Amniotic stem cell (primary cell): ENCODE measurements around the gene SPOCK1.
A peak's percentile ranks its signal among the peaks of the same experiment; 100 is the strongest.

Source experiments
- DNase-seq: peaks from one replicate; lab custom pipeline; 2025; lab: John Stamatoyannopoulos, UW

The SPOCK1 gene

GRCh38 chr5:137492331-137492730 is 6.8 kb downstream of the SPOCK1 start:
- DNase-seq = no peak

- no peak for DNase-seq
These were observed 8.0 kb downstream of the SPOCK1 start for GRCh38 chr5:137491121-137491520.

DNA sequence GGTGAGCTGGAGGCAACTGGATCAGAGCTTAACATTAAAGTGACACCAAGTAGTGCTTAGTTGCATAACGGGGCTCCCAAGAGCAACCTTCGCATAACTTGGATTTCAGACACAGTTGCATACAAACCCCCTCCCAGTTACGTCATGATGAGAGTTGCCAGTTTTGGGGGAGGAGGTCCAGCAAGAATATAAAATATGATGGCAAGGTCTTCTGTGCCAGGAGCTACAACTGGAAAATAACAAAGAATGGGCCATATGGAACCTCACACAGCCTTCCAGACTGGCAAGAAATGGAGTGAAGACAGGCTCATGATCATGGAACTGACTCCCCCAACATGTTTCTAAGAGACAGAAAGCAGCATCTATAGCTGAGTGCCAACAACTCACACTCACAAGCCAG is 8.5 kb downstream of the SPOCK1 start:
- no peak for DNase-seq

DNA sequence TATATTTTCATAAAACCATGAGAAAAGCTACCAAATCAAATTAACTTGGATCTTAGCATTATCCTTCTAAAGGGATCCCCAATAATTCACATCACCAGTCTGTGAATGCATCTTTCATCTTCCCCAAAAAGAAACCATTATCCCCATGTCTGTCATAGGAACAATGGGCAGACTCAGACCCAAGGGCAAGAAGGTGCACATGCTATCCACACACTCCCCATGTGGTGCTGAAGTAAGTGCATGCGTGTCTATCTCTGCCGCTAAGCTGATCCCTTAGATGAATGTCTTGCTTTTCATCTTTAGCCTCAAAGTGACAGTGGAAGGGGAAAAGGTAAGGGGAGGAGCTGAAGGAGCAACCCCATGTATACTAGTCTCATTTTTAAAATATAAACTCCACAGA is 10.2 kb downstream of the SPOCK1 start:
- DNase-seq = no peak

- no peak for DNase-seq
These were observed 10.6 kb downstream of the SPOCK1 start for GRCh38 chr5:137488516-137488915.

GRCh38 chr5:137487600-137487999 is 11.5 kb downstream of the SPOCK1 start:
- DNase-seq = peak; percentile 37

- DNase-seq = no peak
These were observed 12.4 kb downstream of the SPOCK1 start for GRCh38 chr5:137486707-137487106.

GRCh38 chr5:137481596-137481995 is 17.5 kb downstream of the SPOCK1 start:
- DNase-seq = no peak

DNA sequence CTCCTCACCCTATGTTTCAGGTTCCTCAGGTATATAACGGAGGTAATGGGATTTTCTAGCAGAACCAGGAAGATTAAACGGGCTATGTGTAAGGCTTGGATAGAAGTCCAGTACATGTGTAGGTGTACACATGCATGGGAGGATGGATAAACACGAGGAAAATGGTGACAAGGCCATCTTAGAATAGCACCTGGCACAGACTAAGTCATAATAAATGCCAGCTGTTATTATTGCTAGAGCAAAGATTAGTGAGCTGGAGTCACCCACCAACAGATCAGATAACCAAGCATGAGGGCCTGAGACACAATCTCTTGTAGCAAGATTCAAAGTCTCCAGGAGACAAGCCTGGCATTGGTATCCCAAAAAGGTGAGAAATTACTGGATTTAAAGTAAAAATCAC is 21.1 kb downstream of the SPOCK1 start:
- no peak for DNase-seq

DNA sequence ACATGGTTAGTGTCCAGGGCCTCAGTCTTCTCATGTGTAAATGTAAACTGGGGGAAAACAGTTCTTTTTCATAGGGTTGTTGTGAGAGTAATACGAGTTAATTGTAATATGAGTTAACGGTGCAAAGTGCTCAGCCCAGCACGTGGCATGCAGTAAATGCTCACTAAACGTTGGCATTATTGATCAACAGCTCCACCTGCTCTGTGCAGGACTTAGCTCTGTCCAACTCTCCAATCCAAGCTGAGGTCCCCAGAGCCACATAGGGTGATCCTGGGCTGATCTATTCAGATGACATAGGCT is 28.3 kb downstream of the SPOCK1 start:
- no peak for DNase-seq

DNA sequence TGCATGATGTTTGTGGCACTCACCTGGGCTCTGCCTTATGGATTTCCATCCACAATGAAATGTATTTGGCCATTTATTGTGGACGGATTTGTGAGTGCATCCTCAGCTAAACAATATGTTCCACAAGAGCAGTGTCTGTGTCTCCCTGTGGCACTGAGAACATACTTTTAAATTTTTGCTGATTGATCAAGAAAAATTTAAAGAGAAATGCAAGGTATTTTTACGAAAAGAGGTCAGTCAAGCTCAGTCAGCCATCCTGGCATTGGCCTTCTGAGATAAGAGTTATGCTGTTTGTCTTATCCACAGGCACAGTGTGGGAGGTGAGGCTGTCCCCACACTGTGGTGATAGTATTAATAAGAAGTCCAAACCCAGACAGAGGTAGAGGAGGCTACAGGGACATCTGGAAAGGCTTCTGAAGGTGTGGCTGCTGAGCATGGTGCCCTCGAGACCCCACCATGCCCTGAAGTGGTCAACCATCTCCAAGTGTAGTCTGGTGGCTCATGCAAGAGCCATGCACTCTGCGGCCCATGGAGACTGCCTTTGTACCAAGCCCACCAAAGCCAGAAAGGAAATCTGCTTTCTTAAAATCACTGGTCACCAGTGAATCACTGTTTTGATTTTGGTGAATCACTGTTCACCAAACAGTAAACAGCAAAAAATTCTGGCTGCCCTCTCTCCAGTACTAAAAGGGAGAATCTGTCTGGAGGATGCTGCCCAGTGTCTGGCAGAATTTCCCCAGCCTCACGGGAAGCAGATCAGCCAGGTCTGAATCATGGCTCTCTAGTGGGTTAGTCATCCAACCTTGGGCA is 28.8 kb downstream of the SPOCK1 start:
- peak; percentile 95 for DNase-seq

- no peak for DNase-seq
These were observed 32.2 kb downstream of the SPOCK1 start for GRCh38 chr5:137466889-137467288.

GRCh38 chr5:137465930-137466329 is 33.2 kb downstream of the SPOCK1 start:
- DNase-seq = no peak

- no peak for DNase-seq
These were observed 36.2 kb downstream of the SPOCK1 start for GRCh38 chr5:137462816-137463520.

DNA sequence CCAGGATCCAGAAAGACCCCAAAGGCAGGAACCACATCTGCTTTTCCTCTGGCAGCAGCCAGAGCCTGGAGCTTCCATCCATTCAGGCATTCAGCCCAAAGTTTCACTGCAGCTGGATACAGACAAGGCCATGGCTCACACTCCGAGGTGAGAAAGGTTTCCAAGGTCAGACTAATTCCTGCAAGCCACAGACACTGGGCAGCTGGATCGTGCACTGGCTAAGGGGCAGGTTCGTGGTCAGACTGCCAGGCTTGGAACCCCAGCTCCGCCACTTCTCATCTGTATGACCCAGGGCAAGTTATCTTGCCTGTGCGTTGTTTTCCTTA is 36.9 kb downstream of the SPOCK1 start:
- no peak for DNase-seq

DNA sequence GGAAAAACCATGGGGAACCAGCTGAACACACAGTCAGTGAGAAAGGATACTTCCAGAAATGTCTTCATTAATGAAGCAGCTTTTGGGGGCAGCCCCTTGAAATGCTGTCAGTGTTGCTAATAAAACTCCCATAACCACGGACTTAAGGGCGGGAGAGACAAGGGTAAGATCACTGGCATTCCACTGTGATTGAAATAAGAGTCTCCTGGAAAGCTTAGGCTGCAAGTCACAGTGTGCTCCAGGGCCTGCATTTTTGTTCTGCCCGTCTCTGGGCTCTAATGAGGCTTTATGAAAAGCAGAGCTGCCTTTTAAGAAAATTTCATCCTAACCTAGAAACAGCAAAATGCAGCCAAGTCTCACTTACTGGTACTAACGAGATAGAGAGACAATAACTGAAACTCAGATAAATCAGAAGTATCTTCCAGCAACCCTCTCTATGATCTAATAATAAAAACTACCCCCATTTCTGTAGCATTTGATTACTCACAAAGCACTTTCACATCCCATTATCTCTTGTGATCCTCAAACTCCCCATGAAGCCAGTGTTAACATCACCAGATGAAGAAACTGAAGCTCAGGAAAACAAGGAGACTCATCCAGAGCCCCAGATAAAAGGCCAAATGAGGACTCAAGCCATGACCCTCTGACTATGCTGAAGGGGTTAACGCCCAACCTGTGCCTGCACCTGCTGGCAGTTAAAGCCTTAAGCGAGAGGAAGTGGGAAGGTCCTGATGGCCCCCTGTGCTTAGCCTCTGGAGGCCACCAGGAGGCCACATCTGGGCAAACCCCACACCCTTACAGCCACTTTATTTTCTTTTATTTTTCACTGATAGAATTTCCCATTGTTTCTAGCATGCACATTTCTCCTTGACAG is 37.5 kb downstream of the SPOCK1 start:
- no peak for DNase-seq

GRCh38 chr5:137454671-137455070 is 44.5 kb downstream of the SPOCK1 start:
- no peak for DNase-seq

DNA sequence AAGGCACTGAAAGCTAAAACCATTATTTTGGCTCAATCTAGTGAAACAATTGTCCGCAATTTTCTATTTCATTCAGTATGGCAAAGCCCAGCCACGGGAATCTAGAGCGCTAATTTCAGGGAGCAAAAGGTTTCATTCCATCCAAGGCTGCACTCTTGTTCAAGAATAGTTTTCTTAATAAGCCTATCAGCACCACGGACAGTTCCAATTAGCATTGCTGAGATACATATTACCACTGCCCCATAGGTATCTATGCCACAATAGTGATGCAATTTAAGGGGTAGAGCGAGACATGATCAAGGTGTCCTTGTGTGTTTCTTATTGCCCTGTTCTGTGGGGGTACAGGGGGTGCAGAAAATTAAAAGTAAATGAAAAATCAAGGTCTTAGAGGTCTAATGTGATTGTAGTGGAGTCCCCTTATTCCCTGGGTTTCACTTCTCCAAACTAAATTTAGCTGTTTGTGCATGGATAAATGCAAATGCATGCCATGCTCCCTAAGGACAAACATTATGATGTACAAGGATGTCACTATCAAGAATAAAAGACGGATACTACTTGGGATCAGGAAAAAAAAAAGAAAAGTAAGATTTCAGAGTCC is 45.5 kb downstream of the SPOCK1 start:
- peak; percentile 42 for DNase-seq

DNA sequence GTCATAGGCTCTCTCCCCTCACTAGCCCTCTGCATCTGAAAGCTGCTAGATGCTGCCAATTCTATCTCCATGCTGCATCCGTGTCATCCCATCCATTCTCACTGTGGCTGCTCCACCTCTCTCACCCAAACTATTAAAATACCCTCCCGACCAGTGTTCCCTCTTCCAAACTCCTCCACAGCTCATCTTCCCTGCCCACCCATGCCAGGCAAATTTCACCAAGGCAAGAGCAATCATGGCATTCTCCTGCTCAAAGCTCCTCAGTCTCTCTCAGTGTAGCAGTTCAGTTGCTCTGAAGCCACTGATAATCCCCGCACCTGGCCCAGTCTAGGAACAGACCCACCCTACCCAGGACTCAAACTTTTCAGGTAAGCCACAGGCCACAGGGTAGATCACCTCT is 48.4 kb downstream of the SPOCK1 start:
- DNase-seq = no peak

DNA sequence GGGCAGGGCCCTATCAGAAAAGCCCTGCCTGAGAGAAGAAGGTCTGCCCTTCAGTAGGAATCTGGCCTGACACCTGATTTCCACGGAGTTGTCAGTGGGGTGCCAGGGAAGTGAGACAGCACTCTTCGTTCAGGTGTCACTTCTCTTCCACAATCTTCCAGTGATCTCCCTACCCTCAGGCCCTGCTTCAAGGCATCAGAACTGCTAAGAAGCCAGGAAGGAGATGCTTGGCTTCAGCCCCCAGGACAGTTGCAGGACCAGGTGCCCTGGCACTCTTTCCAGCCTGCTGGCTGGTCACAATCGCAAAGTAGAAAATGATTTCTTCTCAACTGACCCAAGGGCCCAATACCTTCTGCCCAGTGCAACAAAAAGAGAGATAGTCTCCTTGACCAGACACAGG is 50.3 kb downstream of the SPOCK1 start:
- DNase-seq = no peak

GRCh38 chr5:137446615-137447014 is 52.5 kb downstream of the SPOCK1 start:
- no peak for DNase-seq

DNA sequence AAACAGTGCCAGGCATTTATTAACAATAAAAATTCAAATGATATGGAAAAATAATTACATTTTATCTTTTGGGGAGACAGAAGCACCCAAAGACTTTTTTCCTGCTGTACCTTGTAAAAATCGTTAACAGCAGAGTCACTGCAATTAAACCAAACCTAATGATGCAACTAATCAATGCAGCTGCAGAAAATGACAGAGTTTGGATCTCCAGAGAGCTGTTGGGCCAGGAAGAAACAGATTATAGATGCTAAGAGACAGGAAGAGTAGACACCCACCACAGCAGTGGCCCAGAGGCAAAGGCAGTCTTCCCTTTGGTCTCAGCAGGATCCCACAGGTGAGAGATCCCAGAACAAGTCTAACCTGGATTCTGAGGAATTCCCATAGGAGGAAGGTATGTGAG is 53.0 kb downstream of the SPOCK1 start:
- no peak for DNase-seq

DNA sequence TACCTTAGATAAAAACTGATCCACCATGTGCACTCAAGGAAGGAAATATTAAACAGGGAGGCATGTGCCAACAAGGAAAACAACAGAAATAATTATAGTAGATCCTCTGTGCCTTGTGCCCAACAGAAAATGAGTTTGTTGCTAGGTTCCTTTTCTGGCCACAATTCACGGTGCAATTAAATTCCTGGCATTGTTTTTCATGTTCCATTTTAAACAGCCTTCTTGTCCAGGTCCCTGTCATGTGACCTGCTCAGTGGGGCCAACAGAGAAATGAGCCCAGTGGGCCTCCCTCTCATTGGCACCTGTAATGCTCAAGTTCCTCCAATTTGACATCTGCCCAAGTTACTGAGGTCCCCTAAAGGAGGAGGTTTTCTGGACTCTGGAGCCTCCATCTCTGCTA is 56.5 kb downstream of the SPOCK1 start:
- DNase-seq = no peak
